Breast epithelium (tissue), 3 donors: ENCODE results near the gene KRT15.

Source experiments
- POLR2A ChIP-seq: fragments of 450-650 bp; IDR thresholded peaks from one replicate; pipeline ENCODE4 v1.6.1; 2016; ENCODE audit warnings: antibody characterized with exemption, mild to moderate bottlenecking, moderate library complexity
- TF ChIP-seq, protein P1 (sequence below), 3 donors: fragments of 450-650 bp; IDR thresholded peaks; one replicate each; pipeline ENCODE4 v1.5.1; 2016 to 2017; ENCODE audit warnings: antibody characterized with exemption in 3 of 3, mild to moderate bottlenecking in 3 of 3, moderate library complexity in 3 of 3

DNA sequence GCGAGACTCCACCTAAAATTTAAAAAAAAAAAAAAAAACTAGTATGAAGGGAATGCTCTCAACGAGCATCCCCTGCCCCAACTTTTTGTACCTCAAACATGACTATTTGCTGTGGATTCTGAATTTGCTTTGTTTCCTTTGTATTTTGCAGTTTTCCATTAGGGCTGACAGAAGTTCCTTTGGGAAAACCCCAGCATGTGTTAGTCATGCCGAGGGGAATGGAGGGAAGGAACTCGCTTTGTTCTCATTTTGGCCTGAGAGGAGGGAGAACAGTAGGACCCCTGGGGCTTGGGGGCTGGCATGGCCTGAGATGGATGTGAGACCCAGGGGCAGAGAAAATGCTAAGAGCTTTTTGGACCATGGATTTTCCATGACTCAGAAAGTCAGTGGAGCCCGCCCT lies 32.7 kb upstream of the KRT15 start:
- TF ChIP-seq, protein P1, sequence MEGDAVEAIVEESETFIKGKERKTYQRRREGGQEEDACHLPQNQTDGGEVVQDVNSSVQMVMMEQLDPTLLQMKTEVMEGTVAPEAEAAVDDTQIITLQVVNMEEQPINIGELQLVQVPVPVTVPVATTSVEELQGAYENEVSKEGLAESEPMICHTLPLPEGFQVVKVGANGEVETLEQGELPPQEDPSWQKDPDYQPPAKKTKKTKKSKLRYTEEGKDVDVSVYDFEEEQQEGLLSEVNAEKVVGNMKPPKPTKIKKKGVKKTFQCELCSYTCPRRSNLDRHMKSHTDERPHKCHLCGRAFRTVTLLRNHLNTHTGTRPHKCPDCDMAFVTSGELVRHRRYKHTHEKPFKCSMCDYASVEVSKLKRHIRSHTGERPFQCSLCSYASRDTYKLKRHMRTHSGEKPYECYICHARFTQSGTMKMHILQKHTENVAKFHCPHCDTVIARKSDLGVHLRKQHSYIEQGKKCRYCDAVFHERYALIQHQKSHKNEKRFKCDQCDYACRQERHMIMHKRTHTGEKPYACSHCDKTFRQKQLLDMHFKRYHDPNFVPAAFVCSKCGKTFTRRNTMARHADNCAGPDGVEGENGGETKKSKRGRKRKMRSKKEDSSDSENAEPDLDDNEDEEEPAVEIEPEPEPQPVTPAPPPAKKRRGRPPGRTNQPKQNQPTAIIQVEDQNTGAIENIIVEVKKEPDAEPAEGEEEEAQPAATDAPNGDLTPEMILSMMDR (IDR thresholded peaks at IDR 0.05) = no peak
- TF ChIP-seq POLR2A = no peak
